K562 (cell line): ENCODE data around the gene ATF6B. TPM values are rescaled to one million over a fixed set of nuclear protein-coding genes. Genes with fewer than 3 reads are reported as not detected.

ENCODE experiments used
- ARNT ChIP-seq, 2 experiments: fragments of 450-650 bp; IDR thresholded peaks; 2 replicates each; pipeline ENCODE4 v1.6.1; 2016; ENCODE audit warnings: mild to moderate bottlenecking in 1 of 2
- CREB3 ChIP-seq: fragments of 450-650 bp; conservative IDR thresholded peaks from 2 replicates; pipeline ENCODE4 v1.6.1; 2016; ENCODE audit warnings: missing genetic modification characterization, low read depth, mild to moderate bottlenecking, missing compliant biosample characterization, moderate library complexity
- ELF1 ChIP-seq: fragments of 200-800 bp; sonication (Bioruptor generic); IDR thresholded peaks from 2 replicates; pipeline ENCODE4 v1.6.1; 2016; ENCODE audit warnings: missing genetic modification characterization, missing compliant biosample characterization
- GATA2 ChIP-seq: sonication (generic); formaldehyde crosslinking; IDR thresholded peaks from 2 replicates; pipeline ENCODE4 v1.4.0; 2020; ENCODE audit warnings: mild to moderate bottlenecking, missing genetic modification reagents
- HDGF ChIP-seq: fragments of 450-650 bp; IDR thresholded peaks from 2 replicates; pipeline ENCODE4 v1.6.1; 2016
- HOXB6 ChIP-seq: fragments of 250-450 bp; sonication (Bioruptor Pico); IDR thresholded peaks from 2 replicates; pipeline ENCODE4 v1.5.1; 2022; ENCODE audit warnings: mild to moderate bottlenecking, borderline replicate concordance
- KAT2B ChIP-seq: IDR thresholded peaks from one replicate; pipeline ENCODE4 v1.6.1; 2012; ENCODE audit warnings: low read depth, mild to moderate bottlenecking, control low read depth, inconsistent platforms, low read length, moderate library complexity
- POLR2B ChIP-seq: fragments of 450-650 bp; IDR thresholded peaks from 2 replicates; pipeline ENCODE4 v1.6.1; 2018; ENCODE audit warnings: low read depth; ENCODE audit not compliant: partially characterized antibody
- POLR3A ChIP-seq: IDR thresholded peaks from 2 replicates; pipeline ENCODE4 v1.6.1; 2011; ENCODE audit warnings: borderline replicate concordance, mild to moderate bottlenecking, moderate library complexity; ENCODE audit not compliant: insufficient read length, insufficient read depth; ENCODE audit errors: extremely low read depth
- RBM25 ChIP-seq: fragments of 200-400 bp; formaldehyde crosslinking; IDR thresholded peaks from 2 replicates; pipeline ENCODE4 v1.6.1; 2018; ENCODE audit warnings: low read length, low read depth, moderate library complexity; ENCODE audit not compliant: severe bottlenecking
- RFX1 ChIP-seq: fragments of 450-650 bp; IDR thresholded peaks from 2 replicates; pipeline ENCODE4 v1.6.1; 2016; ENCODE audit warnings: mild to moderate bottlenecking, moderate library complexity
- SP1 ChIP-seq: sonication (generic); formaldehyde crosslinking; IDR thresholded peaks from 2 replicates; pipeline ENCODE4 v1.8.1; 2022; ENCODE audit warnings: mild to moderate bottlenecking, missing genetic modification reagents
- SREBF2 ChIP-seq: sonication (generic); formaldehyde crosslinking; IDR thresholded peaks from 2 replicates; pipeline ENCODE4 v1.4.0; 2020; ENCODE audit warnings: mild to moderate bottlenecking, missing genetic modification reagents
- ZBTB40 ChIP-seq, 2 experiments: fragments of 450-650 bp in 1 of 2; sonication (generic) in 1 of 2; formaldehyde crosslinking in 1 of 2; IDR thresholded peaks; 2 replicates each; pipeline versions ENCODE4 v1.7.1 to v1.9.0; 2016 to 2022; ENCODE audit warnings: inconsistent platforms in 1 of 2, mild to moderate bottlenecking in 1 of 2, missing genetic modification reagents in 1 of 2
- ZNF253 ChIP-seq: fragments of 250-450 bp; sonication (Bioruptor Pico); conservative IDR thresholded peaks from 2 replicates; pipeline ENCODE4 v1.6.1; 2021; ENCODE audit warnings: mild to moderate bottlenecking
- ZNF347 ChIP-seq: fragments of 450-650 bp; formaldehyde crosslinking; IDR thresholded peaks from 2 replicates; pipeline ENCODE4 v1.4.0; 2020; ENCODE audit warnings: low read depth, mild to moderate bottlenecking, moderate library complexity
- ZNF589 ChIP-seq: fragments of 200-800 bp; sonication (Bioruptor generic); IDR thresholded peaks from 2 replicates; pipeline ENCODE4 v1.6.1; 2016; ENCODE audit warnings: low read depth, missing genetic modification characterization, missing compliant biosample characterization
- polyA plus RNA-seq, 8 experiments: library from polyadenylated mRNA; depleted of rRNA in 4 of 8; stranded (reverse) in 5 of 8; unstranded in 3 of 8; fragments of >200 nt; fragmentation: Nextera tagmentation in 2 of 8; fragmentation: Illumina TruSeq in 1 of 8; extraction: Ambion mirVana in 2 of 8; extraction: Trizol in 1 of 8; gene quantifications; 2 replicates each; pipeline versions ENCODE4 v1.2.1 to v1.2.3, GENCODE V29; 2011 to 2014; ENCODE audit warnings: inconsistent platforms in 1 of 8, missing spikeins in 1 of 8
- total RNA-seq, 7 experiments: library from RNA; depleted of rRNA in 6 of 7; stranded (reverse); fragments of >200 nt in 6 of 7; fragmentation: Illumina TruSeq in 2 of 7; extraction: Trizol in 2 of 7; gene quantifications; 2 replicates each; pipeline versions ENCODE4 v1.2.1 to v1.2.3, GENCODE V29; 2011 to 2021; ENCODE audit warnings: low replicate concordance in 1 of 7
- TF ChIP-seq, protein P1 (sequence below), 2 experiments: fragments of 450-650 bp in 1 of 2; sonication (generic) in 1 of 2; formaldehyde crosslinking; conservative IDR thresholded peaks; 2 replicates each; pipeline versions ENCODE4 v1.4.0 to v1.8.1; 2020 to 2022; ENCODE audit warnings: mild to moderate bottlenecking in 1 of 2, missing genetic modification reagents in 1 of 2

The ATF6B gene
- total and polyA plus RNA-seq, 9 of the 15 experiments (the other 6 are each of a cell fraction or from before 2014, with no cell fraction given), result 20.7 to 131 (median 31.7) TPM

- TF ChIP-seq POLR2B (peak; percentile 69), RBM25 (no peak), CREB3 (tag) (peak; percentile 87; the same call in 1 of the 2 replicates), ZNF347 (CRISPR knock-in tag) (no peak), POLR3A (no peak), ARNT (IDR thresholded peaks at IDR 0.05) (peak; percentile 91 to 94; a peak in 3 of 4 replicates), SREBF2 (CRISPR knock-in tag) (no peak), HDGF (peak; percentile 96; the same call in 1 of the 2 replicates), ZNF253 (no peak), RFX1 (no peak), ZBTB40 (IDR thresholded peaks at IDR 0.05) (no peak), ZBTB40 (CRISPR knock-in tag; IDR thresholded peaks at IDR 0.05) (no peak), GATA2 (CRISPR knock-in tag) (peak; percentile 93), HOXB6 (CRISPR knock-in tag) (no peak), SP1 (CRISPR knock-in tag) (no peak), KAT2B (no peak), ZNF589 (peak; percentile 92; the same call in 1 of the 2 replicates), ELF1 (tag) (no peak)
- TF ChIP-seq, protein P1, sequence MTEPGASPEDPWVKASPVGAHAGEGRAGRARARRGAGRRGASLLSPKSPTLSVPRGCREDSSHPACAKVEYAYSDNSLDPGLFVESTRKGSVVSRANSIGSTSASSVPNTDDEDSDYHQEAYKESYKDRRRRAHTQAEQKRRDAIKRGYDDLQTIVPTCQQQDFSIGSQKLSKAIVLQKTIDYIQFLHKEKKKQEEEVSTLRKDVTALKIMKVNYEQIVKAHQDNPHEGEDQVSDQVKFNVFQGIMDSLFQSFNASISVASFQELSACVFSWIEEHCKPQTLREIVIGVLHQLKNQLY (CRISPR knock-in tag; conservative IDR thresholded peaks at IDR 0.05), result no peak
Observed at GRCh38 chr6:32167761-32168262, 39.8 kb upstream of the ATF6B start (continued).
